OCI-LY7 (cell line): Measurements from ENCODE around the gene MYMK.

Source experiments
- EZH2phosphoT487 ChIP-seq: fragments of 200-600 bp; sonication (generic); IDR thresholded peaks from 2 replicates; pipeline ENCODE4 v1.6.1; 2018; ENCODE audit warnings: low read depth, borderline replicate concordance, mild to moderate bottlenecking, mixed run types, antibody characterized with exemption, low read length, moderate library complexity, mixed read lengths
- TF ChIP-seq, protein P1 (sequence below): fragments of 200-600 bp; sonication (generic); conservative IDR thresholded peaks from 2 replicates; pipeline ENCODE4 v1.5.1; 2014; ENCODE audit warnings: mild to moderate bottlenecking, antibody characterized with exemption, low read length, moderate library complexity, mixed read lengths

DNA sequence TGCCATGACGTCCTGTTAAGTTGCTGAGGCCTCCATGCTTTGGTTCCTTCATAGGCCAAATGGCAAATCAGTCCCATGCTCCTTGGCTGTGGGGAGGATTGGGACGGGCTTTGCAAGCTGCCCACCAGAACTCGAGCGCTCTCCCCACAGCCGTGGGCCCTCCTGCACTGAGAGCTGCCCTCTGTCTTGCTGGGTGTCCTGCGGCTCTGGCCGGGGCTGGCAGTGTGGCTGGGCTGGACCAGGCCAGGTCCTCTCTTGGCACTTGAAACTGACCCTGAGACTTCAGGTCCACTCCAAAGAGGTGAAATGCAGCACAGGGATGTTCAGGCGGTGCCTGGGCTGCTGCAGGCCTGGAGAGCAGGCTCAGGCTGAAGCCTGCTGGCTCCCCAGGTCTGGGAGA, 7.0 kb downstream of the MYMK start:
- TF ChIP-seq, protein P1, sequence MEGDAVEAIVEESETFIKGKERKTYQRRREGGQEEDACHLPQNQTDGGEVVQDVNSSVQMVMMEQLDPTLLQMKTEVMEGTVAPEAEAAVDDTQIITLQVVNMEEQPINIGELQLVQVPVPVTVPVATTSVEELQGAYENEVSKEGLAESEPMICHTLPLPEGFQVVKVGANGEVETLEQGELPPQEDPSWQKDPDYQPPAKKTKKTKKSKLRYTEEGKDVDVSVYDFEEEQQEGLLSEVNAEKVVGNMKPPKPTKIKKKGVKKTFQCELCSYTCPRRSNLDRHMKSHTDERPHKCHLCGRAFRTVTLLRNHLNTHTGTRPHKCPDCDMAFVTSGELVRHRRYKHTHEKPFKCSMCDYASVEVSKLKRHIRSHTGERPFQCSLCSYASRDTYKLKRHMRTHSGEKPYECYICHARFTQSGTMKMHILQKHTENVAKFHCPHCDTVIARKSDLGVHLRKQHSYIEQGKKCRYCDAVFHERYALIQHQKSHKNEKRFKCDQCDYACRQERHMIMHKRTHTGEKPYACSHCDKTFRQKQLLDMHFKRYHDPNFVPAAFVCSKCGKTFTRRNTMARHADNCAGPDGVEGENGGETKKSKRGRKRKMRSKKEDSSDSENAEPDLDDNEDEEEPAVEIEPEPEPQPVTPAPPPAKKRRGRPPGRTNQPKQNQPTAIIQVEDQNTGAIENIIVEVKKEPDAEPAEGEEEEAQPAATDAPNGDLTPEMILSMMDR, result no peak
- no peak for TF ChIP-seq EZH2phosphoT487
